Keratinocyte (primary cell): ENCODE data around the gene LENG1. TPM values are rescaled to one million over a fixed set of nuclear protein-coding genes. Genes with fewer than 3 reads are reported as not detected.
A peak's percentile ranks its signal among the peaks of the same experiment; 100 is the strongest.

Experiments
- DNase-seq: peaks from one replicate; pipeline ENCODE4 v3.0.0-alpha.2; 2011; ENCODE audit warnings: low read depth, missing footprints, low spot score
- FAIRE-seq: peaks from 2 replicates; lab custom pipeline; 2011; peaks lifted over from hg19 to GRCh38; lab: Jason Lieb, UNC
- H2AFZ ChIP-seq: 2 replicates; pipeline ENCODE4 v1.6.0; 2012; ENCODE audit warnings: low read length, control low read depth, inconsistent platforms; ENCODE audit not compliant: control insufficient read depth
- H3K27ac ChIP-seq: 2 replicates; pipeline ENCODE4 v1.5.1; 2011; ENCODE audit warnings: low read length; ENCODE audit not compliant: control insufficient read depth, insufficient read depth
- H3K27me3 ChIP-seq: 3 replicates; pipeline ENCODE4 v1.6.0; 2011; ENCODE audit warnings: low read length; ENCODE audit not compliant: control insufficient read depth, insufficient read depth; ENCODE audit errors: extremely low read depth
- H3K36me3 ChIP-seq, 2 experiments: 2 replicates in 1 of 2; 3 replicates in 1 of 2; pipeline ENCODE4 v1.5.1; 2011; ENCODE audit warnings: low read length in 2 of 2, mild to moderate bottlenecking in 1 of 2; ENCODE audit not compliant: control insufficient read depth in 2 of 2, insufficient read depth in 2 of 2; ENCODE audit errors: extremely low read depth in 1 of 2
- H3K4me1 ChIP-seq: 3 replicates; pipeline ENCODE4 v1.5.1; 2011; ENCODE audit warnings: low read length; ENCODE audit not compliant: control insufficient read depth, insufficient read depth; ENCODE audit errors: extremely low read depth
- H3K4me2 ChIP-seq: 3 replicates; pipeline ENCODE4 v1.6.0; 2011; ENCODE audit warnings: low read depth, low read length; ENCODE audit not compliant: control insufficient read depth, insufficient read depth; ENCODE audit errors: extremely low read depth
- H3K4me3 ChIP-seq, 3 experiments: fragments of 200-600 bp in 1 of 3; sonication (generic) in 1 of 3; 2 replicates in 2 of 3; 3 replicates in 1 of 3; pipeline ENCODE4 v1.5.1; 2011 to 2016; ENCODE audit warnings: low read length in 3 of 3, mild to moderate bottlenecking in 3 of 3, control low read depth in 2 of 3, inconsistent platforms in 1 of 3, low read depth in 1 of 3, mixed read lengths in 1 of 3, mixed run types in 1 of 3, moderate library complexity in 1 of 3; ENCODE audit not compliant: control insufficient read depth in 2 of 3, insufficient read depth in 2 of 3; ENCODE audit errors: extremely low read depth in 1 of 3
- H3K79me2 ChIP-seq: 2 replicates; pipeline ENCODE4 v1.6.0; 2012; ENCODE audit warnings: low read length; ENCODE audit not compliant: control insufficient read depth, insufficient read depth
- H3K9ac ChIP-seq: 3 replicates; pipeline ENCODE4 v1.6.0; 2011; ENCODE audit warnings: low read length; ENCODE audit not compliant: control insufficient read depth, insufficient read depth; ENCODE audit errors: extremely low read depth
- H3K9me1 ChIP-seq: 3 replicates; pipeline ENCODE4 v1.6.0; 2011; ENCODE audit warnings: low read length; ENCODE audit not compliant: control insufficient read depth, insufficient read depth; ENCODE audit errors: extremely low read depth
- H3K9me3 ChIP-seq: 2 replicates; pipeline ENCODE4 v1.5.1; 2012; ENCODE audit warnings: low read depth, low read length; ENCODE audit not compliant: control insufficient read depth
- H4K20me1 ChIP-seq: 3 replicates; pipeline ENCODE4 v1.6.0; 2011; ENCODE audit warnings: low read length; ENCODE audit not compliant: control insufficient read depth, insufficient read depth; ENCODE audit errors: extremely low read depth
- CTCF ChIP-seq, 3 experiments: IDR thresholded peaks in 1 of 3; conservative IDR thresholded peaks in 1 of 3; optimal IDR thresholded peaks in 1 of 3; 2 replicates in 2 of 3; 3 replicates in 1 of 3; pipeline versions ENCODE3 to v1.5.1; 2011; ENCODE audit warnings: low read length in 3 of 3, mild to moderate bottlenecking in 3 of 3, moderate library complexity in 2 of 3, control low read depth in 1 of 3, inconsistent platforms in 1 of 3; ENCODE audit not compliant: insufficient read depth in 2 of 3; ENCODE audit errors: extremely low read depth in 1 of 3
- EZH2 ChIP-seq: IDR thresholded peaks from one replicate; pipeline ENCODE4 v1.6.1; 2012; ENCODE audit warnings: inconsistent platforms, mild to moderate bottlenecking, low read length, moderate library complexity
- dilution Hi-C: fragments of 300-500 bp; cut with MboI; formaldehyde crosslinking; loops from one replicate; pipeline ENCODE4 v1.7.0; 2020; ENCODE audit warnings: low sequenced_read_pairs; ENCODE audit not compliant: extremely low pct_ligation_motif_present
- polyA plus RNA-seq, 5 experiments: library from polyadenylated mRNA; depleted of rRNA in 3 of 5; stranded (reverse) in 3 of 5; stranded (forward) in 1 of 5; unstranded in 1 of 5; fragments of >200 nt; gene quantifications; 1 replicate in 1 of 5; 2 replicates in 3 of 5; 3 replicates in 1 of 5; pipeline versions ENCODE4 v1.2.1 to v1.2.3, GENCODE V29; 2011 to 2012; ENCODE audit warnings: missing spikeins in 2 of 5, low read depth in 1 of 5, low replicate concordance in 1 of 5

Gene LENG1
- polyA plus RNA-seq, 1 donor (not counting 4 experiments of a cell fraction or from before 2014, with no cell fraction given): 3.4 TPM

- Histone ChIP-seq H3K4me2 (no peak overlapping the region), H3K27me3 (no peaks in the 10 kb centered on the region), H3K79me2 (peaks cover 2% of the 10 kb centered on the region), H3K4me1 (no peaks in the 10 kb centered on the region), H3K36me3 (peaks cover 20 to 23% of the 10 kb centered on the region in 2 experiments), H3K4me3 (no peak overlapping the region), H2AFZ (no peak overlapping the region), H3K9me1 (no peaks in the 10 kb centered on the region), H3K27ac (no peak overlapping the region), H3K9me3 (no peaks in the 10 kb centered on the region), H3K9ac (no peak overlapping the region), H4K20me1 (peaks cover 5% of the 10 kb centered on the region)
- no peak for TF ChIP-seq CTCF (optimal IDR thresholded peaks at IDR 0.05 in 1 of 3, IDR thresholded peaks at IDR 0.05 in 1 of 3, conservative IDR thresholded peaks at IDR 0.05 in 1 of 3; ENCODE audit: extremely low read depth in 1 of 3, insufficient read depth in 2 of 3, low read length in 3 of 3)
- no peak for TF ChIP-seq EZH2
- dilution Hi-C loops: no loop called here
- peak; percentile 29 for FAIRE-seq
- DNase-seq: no peak
Observed at GRCh38 chr19:54178581-54179261, 19.2 kb upstream of the LENG1 start.

GRCh38 chr19:54173951-54174834 is 14.7 kb upstream of the LENG1 start:
- TF ChIP-seq EZH2 (no peak), CTCF (optimal IDR thresholded peaks at IDR 0.05 in 1 of 3, IDR thresholded peaks at IDR 0.05 in 1 of 3, conservative IDR thresholded peaks at IDR 0.05 in 1 of 3; ENCODE audit: extremely low read depth in 1 of 3, insufficient read depth in 2 of 3, low read length in 3 of 3) (no peak)
- FAIRE-seq (no peak), DNase-seq (no peak)
- no peak overlapping the region for H3K4me2 ChIP-seq
- H4K20me1 ChIP-seq: no peaks in the 10 kb centered on the region
- no peaks in the 10 kb centered on the region for H3K27me3 ChIP-seq
- dilution Hi-C loops: no loop called here
- no peak overlapping the region for H3K9ac ChIP-seq
- H3K27ac ChIP-seq: no peak overlapping the region
- no peaks in the 10 kb centered on the region for H3K9me3 ChIP-seq
- H2AFZ ChIP-seq: no peak overlapping the region
- H3K4me3 ChIP-seq: no peak overlapping the region
- no peaks in the 10 kb centered on the region for H3K9me1 ChIP-seq
- H3K79me2 ChIP-seq: no peaks in the 10 kb centered on the region
- H3K36me3 ChIP-seq: peaks cover 7 to 11% of the 10 kb centered on the region in 2 experiments
- H3K4me1 ChIP-seq: peaks cover 4% of the 10 kb centered on the region
